ENCODE measurements around the gene DLAT. TPM values are rescaled to one million over a fixed set of nuclear protein-coding genes. Genes with fewer than 3 reads are reported as not detected.
A peak's percentile ranks its signal among the peaks of the same experiment; 100 is the strongest.
"Not testable (repeated sequence)": the region's sequence is repeated elsewhere in the genome, so short reads cannot be mapped to it uniquely, and the experiment has no call there.

The DLAT gene
- total RNA-seq, 4 donors from 2014 or later = 18.1 to 32.1 (median 23.8) TPM

DNA sequence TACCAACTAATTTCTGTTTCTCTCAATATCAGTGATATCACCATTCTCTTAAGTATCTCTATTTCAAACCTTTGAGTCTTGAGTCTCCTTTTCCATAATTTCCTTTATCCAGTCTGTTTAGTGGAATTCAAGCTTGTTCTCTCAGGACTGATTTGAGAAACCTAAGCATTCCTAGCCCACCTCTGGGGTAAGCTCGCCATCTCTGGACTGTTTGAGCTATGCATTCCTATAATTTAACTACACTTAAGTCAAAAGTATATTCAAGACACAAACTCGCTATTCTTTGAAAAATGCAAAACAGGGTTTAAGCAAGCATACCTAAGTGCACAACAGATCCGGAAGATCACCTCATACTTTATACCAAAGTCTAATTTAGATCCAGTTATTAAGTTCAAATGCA is 2.1 kb upstream of the DLAT start:
- TF ChIP-seq, protein P1, sequence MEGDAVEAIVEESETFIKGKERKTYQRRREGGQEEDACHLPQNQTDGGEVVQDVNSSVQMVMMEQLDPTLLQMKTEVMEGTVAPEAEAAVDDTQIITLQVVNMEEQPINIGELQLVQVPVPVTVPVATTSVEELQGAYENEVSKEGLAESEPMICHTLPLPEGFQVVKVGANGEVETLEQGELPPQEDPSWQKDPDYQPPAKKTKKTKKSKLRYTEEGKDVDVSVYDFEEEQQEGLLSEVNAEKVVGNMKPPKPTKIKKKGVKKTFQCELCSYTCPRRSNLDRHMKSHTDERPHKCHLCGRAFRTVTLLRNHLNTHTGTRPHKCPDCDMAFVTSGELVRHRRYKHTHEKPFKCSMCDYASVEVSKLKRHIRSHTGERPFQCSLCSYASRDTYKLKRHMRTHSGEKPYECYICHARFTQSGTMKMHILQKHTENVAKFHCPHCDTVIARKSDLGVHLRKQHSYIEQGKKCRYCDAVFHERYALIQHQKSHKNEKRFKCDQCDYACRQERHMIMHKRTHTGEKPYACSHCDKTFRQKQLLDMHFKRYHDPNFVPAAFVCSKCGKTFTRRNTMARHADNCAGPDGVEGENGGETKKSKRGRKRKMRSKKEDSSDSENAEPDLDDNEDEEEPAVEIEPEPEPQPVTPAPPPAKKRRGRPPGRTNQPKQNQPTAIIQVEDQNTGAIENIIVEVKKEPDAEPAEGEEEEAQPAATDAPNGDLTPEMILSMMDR (IDR thresholded peaks at IDR 0.05) = no peak
- no peak for TF ChIP-seq POLR2A (IDR thresholded peaks at IDR 0.05)
- no peak for DNase-seq (ENCODE audit: low spot score in 2 of 2)
- intact Hi-C loops (cut with DNase I; ENCODE audit: low total_unique reads) = no loop called here
- WGBS, 2 donors = 90% methylated on average over 3 of the region's 3 CpGs
- no peak overlapping the region for H3K4me3 ChIP-seq (ENCODE audit: low read depth, poor library complexity, severe bottlenecking)

GRCh38 chr11:112024178-112024772 is 933 bp upstream of the DLAT start:
- intact Hi-C loops (cut with DNase I; ENCODE audit: low total_unique reads) = no loop called here
- WGBS, 2 donors = 18 to 19% methylated on average over 10 of the region's 10 CpGs
- DNase-seq (ENCODE audit: low spot score in 2 of 2) = no peak
- TF ChIP-seq, protein P1 (IDR thresholded peaks at IDR 0.05) = no peak
- TF ChIP-seq POLR2A (IDR thresholded peaks at IDR 0.05) = no peak
- H3K4me3 ChIP-seq (ENCODE audit: low read depth, poor library complexity, severe bottlenecking) = no peak overlapping the region

DNA sequence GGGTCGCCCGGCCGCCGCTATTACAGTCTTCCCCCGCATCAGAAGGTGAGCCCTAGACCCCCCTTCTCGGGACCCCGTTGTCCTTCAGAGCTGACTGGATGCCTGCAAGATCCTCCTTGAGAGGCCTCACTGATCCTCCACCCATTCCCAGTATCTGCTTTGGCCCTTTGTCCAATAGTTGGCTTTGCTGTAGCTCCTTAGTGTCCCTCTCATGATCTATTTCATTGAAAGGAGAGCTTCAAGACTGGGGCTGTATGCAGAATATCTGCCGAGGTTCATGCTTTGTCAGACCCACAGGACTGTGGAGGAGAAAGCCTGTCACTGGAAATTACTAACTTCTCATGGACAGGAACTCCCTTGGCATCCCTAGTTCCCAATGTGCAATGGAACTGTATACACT is 499 bp downstream of the DLAT start:
- intact Hi-C loops (cut with DNase I; ENCODE audit: low total_unique reads) = no loop called here
- DNase-seq (ENCODE audit: low spot score in 2 of 2) = no peak
- peak overlapping the region; percentile 61 for H3K4me3 ChIP-seq (ENCODE audit: low read depth, poor library complexity, severe bottlenecking)
- TF ChIP-seq POLR2A (IDR thresholded peaks at IDR 0.05) = no peak
- TF ChIP-seq, protein P1 (IDR thresholded peaks at IDR 0.05) = no peak
- WGBS, 2 donors = 0 to 2% methylated on average over 2 to 8 of the region's 8 CpGs

DNA sequence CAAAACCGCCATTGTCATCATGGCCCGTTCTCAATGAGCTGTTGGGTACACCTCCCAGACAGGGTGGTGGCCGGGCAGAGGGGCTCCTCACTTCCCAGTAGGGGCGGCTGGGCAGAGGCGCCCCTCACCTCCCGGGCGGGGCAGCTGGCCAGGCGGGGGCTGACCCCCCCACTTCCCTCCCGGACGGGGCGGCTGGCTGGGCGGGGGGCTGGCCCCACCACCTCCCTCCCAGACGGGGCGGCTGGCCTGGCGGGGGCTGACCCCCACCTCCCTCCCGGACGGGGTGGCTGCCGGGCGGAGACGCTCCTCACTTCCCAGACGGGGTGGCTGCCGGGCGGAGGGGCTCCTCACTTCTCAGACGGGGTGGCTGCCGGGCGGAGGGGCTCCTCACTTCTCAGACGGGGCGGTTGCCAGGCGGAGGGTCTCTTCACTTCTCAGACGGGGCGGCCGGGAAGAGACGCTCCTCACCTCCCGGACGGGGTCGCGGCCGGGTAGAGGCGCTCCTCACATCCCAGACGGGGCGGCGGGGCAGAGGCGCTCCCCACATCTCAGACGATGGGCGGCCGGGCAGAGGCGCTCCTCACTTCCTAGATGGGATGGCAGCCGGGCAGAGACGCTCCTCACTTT is 1.7 kb downstream of the DLAT start:
- 93 to 99% methylated on average over 19 to 21 of the region's 49 CpGs for WGBS, 2 donors
- DNase-seq (ENCODE audit: low spot score in 2 of 2); H3K4me3 ChIP-seq (ENCODE audit: low read depth, poor library complexity, severe bottlenecking); intact Hi-C loops (cut with DNase I; ENCODE audit: low total_unique reads): not testable (repeated sequence)

GRCh38 chr11:112029460-112029859 is 4.3 kb downstream of the DLAT start:
- intact Hi-C loops (cut with DNase I; ENCODE audit: low total_unique reads) = no loop called here
- H3K4me3 ChIP-seq (ENCODE audit: low read depth, poor library complexity, severe bottlenecking) = no peak overlapping the region
- WGBS, 2 donors = 92 to 96% methylated on average over 2 of the region's 2 CpGs
- DNase-seq (ENCODE audit: low spot score in 2 of 2) = no peak
- TF ChIP-seq, protein P1 (IDR thresholded peaks at IDR 0.05) = no peak
- TF ChIP-seq POLR2A (IDR thresholded peaks at IDR 0.05) = no peak

DNA sequence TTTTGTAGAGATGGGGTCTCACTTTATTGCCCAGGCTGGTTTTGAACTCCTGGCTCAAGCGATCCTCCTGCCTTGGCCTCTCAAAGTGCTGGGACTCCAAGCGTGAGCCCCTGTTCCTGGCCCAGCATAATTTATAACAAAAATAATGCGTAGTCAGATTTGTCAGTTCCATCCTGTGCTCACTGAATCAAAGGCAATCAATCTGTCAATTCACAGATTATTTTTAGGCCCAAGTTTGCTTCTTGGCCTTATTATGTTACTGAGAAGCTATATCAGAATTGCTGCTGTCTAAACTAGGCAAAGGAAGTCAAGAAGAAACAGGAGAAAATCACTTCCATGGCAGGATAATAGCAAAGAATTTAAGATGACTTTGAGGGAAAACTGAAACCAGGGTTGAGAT is 8.7 kb downstream of the DLAT start:
- 96 to 97% methylated on average over 3 of the region's 3 CpGs for WGBS, 2 donors
- H3K4me3 ChIP-seq (ENCODE audit: low read depth, poor library complexity, severe bottlenecking) = no peak overlapping the region
- intact Hi-C loops (cut with DNase I; ENCODE audit: low total_unique reads) = no loop called here
- DNase-seq (ENCODE audit: low spot score in 2 of 2) = no peak
- TF ChIP-seq POLR2A (IDR thresholded peaks at IDR 0.05) = no peak
- TF ChIP-seq, protein P1 (IDR thresholded peaks at IDR 0.05) = no peak

All from lower leg skin (tissue), 4 donors.